WTC11 (cell line): ENCODE data around the gene ITPR2.

ENCODE experiments used
- TF ChIP-seq, protein P1 (sequence below): fragments of 200-600 bp; IDR thresholded peaks from 2 replicates; pipeline ENCODE4 v1.8.0; 2022; ENCODE audit warnings: antibody characterized with exemption
- TF ChIP-seq, protein P2 (sequence below): sonication (generic); formaldehyde crosslinking; IDR thresholded peaks from 2 replicates; pipeline ENCODE4 v1.8.0; 2023; ENCODE audit warnings: missing genetic modification reagents
- TF ChIP-seq, protein P3 (sequence below): sonication (generic); formaldehyde crosslinking; IDR thresholded peaks from 2 replicates; pipeline ENCODE4 v1.8.1; 2023; ENCODE audit warnings: mild to moderate bottlenecking, missing genetic modification reagents, borderline replicate concordance
- TF ChIP-seq, protein P4 (sequence below): sonication (generic); formaldehyde crosslinking; IDR thresholded peaks from 2 replicates; pipeline ENCODE4 v1.8.0; 2022; ENCODE audit warnings: mild to moderate bottlenecking, missing genetic modification reagents
- TF ChIP-seq, protein P5 (sequence below): sonication (generic); formaldehyde crosslinking; IDR thresholded peaks from 2 replicates; pipeline ENCODE4 v1.8.1; 2023; ENCODE audit warnings: mild to moderate bottlenecking, missing genetic modification reagents

DNA sequence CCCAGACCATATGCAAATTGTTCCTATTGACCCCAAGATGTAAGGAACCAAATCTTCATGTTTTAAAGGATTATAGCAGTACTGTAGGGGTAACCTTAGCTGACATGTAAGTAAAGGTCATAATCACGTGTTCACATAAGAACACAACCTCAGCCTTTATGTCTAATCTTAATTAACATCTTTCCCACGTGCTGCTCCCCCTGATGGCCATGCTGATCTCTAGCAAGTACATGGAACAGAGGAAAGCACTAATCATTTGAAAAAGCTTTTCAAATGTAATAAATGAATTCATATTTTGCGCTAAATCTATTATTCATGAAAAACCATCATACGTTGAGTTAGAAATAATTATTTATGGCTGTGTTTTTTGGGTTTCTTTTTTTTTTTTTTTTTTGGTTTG, 30.5 kb upstream of the ITPR2 start:
- TF ChIP-seq, protein P1, sequence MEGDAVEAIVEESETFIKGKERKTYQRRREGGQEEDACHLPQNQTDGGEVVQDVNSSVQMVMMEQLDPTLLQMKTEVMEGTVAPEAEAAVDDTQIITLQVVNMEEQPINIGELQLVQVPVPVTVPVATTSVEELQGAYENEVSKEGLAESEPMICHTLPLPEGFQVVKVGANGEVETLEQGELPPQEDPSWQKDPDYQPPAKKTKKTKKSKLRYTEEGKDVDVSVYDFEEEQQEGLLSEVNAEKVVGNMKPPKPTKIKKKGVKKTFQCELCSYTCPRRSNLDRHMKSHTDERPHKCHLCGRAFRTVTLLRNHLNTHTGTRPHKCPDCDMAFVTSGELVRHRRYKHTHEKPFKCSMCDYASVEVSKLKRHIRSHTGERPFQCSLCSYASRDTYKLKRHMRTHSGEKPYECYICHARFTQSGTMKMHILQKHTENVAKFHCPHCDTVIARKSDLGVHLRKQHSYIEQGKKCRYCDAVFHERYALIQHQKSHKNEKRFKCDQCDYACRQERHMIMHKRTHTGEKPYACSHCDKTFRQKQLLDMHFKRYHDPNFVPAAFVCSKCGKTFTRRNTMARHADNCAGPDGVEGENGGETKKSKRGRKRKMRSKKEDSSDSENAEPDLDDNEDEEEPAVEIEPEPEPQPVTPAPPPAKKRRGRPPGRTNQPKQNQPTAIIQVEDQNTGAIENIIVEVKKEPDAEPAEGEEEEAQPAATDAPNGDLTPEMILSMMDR = no peak
- TF ChIP-seq, protein P2, sequence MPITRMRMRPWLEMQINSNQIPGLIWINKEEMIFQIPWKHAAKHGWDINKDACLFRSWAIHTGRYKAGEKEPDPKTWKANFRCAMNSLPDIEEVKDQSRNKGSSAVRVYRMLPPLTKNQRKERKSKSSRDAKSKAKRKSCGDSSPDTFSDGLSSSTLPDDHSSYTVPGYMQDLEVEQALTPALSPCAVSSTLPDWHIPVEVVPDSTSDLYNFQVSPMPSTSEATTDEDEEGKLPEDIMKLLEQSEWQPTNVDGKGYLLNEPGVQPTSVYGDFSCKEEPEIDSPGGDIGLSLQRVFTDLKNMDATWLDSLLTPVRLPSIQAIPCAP = no peak
- TF ChIP-seq, protein P3, sequence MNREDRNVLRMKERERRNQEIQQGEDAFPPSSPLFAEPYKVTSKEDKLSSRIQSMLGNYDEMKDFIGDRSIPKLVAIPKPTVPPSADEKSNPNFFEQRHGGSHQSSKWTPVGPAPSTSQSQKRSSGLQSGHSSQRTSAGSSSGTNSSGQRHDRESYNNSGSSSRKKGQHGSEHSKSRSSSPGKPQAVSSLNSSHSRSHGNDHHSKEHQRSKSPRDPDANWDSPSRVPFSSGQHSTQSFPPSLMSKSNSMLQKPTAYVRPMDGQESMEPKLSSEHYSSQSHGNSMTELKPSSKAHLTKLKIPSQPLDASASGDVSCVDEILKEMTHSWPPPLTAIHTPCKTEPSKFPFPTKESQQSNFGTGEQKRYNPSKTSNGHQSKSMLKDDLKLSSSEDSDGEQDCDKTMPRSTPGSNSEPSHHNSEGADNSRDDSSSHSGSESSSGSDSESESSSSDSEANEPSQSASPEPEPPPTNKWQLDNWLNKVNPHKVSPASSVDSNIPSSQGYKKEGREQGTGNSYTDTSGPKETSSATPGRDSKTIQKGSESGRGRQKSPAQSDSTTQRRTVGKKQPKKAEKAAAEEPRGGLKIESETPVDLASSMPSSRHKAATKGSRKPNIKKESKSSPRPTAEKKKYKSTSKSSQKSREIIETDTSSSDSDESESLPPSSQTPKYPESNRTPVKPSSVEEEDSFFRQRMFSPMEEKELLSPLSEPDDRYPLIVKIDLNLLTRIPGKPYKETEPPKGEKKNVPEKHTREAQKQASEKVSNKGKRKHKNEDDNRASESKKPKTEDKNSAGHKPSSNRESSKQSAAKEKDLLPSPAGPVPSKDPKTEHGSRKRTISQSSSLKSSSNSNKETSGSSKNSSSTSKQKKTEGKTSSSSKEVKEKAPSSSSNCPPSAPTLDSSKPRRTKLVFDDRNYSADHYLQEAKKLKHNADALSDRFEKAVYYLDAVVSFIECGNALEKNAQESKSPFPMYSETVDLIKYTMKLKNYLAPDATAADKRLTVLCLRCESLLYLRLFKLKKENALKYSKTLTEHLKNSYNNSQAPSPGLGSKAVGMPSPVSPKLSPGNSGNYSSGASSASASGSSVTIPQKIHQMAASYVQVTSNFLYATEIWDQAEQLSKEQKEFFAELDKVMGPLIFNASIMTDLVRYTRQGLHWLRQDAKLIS (CRISPR knock-in tag) = no peak
- TF ChIP-seq, protein P4, sequence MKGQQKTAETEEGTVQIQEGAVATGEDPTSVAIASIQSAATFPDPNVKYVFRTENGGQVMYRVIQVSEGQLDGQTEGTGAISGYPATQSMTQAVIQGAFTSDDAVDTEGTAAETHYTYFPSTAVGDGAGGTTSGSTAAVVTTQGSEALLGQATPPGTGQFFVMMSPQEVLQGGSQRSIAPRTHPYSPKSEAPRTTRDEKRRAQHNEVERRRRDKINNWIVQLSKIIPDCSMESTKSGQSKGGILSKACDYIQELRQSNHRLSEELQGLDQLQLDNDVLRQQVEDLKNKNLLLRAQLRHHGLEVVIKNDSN (CRISPR knock-in tag) = no peak
- TF ChIP-seq, protein P5, sequence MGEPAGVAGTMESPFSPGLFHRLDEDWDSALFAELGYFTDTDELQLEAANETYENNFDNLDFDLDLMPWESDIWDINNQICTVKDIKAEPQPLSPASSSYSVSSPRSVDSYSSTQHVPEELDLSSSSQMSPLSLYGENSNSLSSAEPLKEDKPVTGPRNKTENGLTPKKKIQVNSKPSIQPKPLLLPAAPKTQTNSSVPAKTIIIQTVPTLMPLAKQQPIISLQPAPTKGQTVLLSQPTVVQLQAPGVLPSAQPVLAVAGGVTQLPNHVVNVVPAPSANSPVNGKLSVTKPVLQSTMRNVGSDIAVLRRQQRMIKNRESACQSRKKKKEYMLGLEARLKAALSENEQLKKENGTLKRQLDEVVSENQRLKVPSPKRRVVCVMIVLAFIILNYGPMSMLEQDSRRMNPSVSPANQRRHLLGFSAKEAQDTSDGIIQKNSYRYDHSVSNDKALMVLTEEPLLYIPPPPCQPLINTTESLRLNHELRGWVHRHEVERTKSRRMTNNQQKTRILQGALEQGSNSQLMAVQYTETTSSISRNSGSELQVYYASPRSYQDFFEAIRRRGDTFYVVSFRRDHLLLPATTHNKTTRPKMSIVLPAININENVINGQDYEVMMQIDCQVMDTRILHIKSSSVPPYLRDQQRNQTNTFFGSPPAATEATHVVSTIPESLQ (CRISPR knock-in tag) = no peak
